A549 (cell line): ENCODE data around the gene ANKRD50. TPM values are rescaled to one million over a fixed set of nuclear protein-coding genes. Genes with fewer than 3 reads are reported as not detected.

Experiments used
- ATAC-seq, 2 experiments: fragments of 200-7000 bp in 1 of 2; fragments of >200 bp in 1 of 2; cut with Nextera tagmentation in 1 of 2; cut with Tn5 transposase in 1 of 2; 3 replicates each; pipeline versions ENCODE4 v1.8.0 to v1.9.1; 2018 to 2020; ENCODE audit warnings: mild to moderate bottlenecking in 1 of 2, moderate library complexity in 1 of 2
- CTCF ChIA-PET: fragments of 300-600 bp; sonication (Branson Sonifier 250); formaldehyde crosslinking; extraction: SDS; loops from one replicate; lab custom pipeline; 2021; ENCODE audit warnings: antibody characterized with exemption, inconsistent platforms; lab: Yijun Ruan, JAX
- POLR2A ChIA-PET: fragments of 350-600 bp; formaldehyde crosslinking; extraction: SDS; loops from one replicate; lab custom pipeline; 2021; ENCODE audit warnings: antibody characterized with exemption, inconsistent platforms; lab: Yijun Ruan, JAX
- DNase-seq, 2 experiments: peaks; one replicate each; pipeline versions ENCODE4 v3.0.0 to v3.0.0-alpha.2; 2011 to 2016; ENCODE audit warnings: low read depth in 1 of 2, low spot score in 1 of 2
- FAIRE-seq: peaks from 2 replicates; lab custom pipeline; 2011; peaks lifted over from hg19 to GRCh38; lab: Jason Lieb, UNC
- H3K27ac ChIP-seq, 2 experiments: fragments of >200 bp; sonication (Bioruptor Twin); formaldehyde crosslinking; 3 replicates each; pipeline ENCODE4 v1.5.1; 2016 to 2017
- H3K4me1 ChIP-seq: fragments of >200 bp; sonication (Bioruptor Twin); formaldehyde crosslinking; 3 replicates; pipeline ENCODE4 v1.6.1; 2016
- H3K4me2 ChIP-seq: fragments of >200 bp; sonication (Bioruptor Twin); formaldehyde crosslinking; 3 replicates; pipeline ENCODE4 v1.6.1; 2016
- H3K4me3 ChIP-seq: fragments of >200 bp; sonication (Bioruptor Twin); formaldehyde crosslinking; 3 replicates; pipeline ENCODE4 v1.5.1; 2016
- H3K9me3 ChIP-seq: fragments of >200 bp; sonication (Bioruptor Twin); formaldehyde crosslinking; 3 replicates; pipeline ENCODE4 v1.6.1; 2016
- BCL3 ChIP-seq: fragments of >200 bp; sonication (Bioruptor Twin); formaldehyde crosslinking; IDR thresholded peaks from 3 replicates; pipeline ENCODE4 v1.6.1; 2016
- CBX2 ChIP-seq: fragments of 200-600 bp; sonication (generic); IDR thresholded peaks from 2 replicates; pipeline ENCODE4 v1.6.1; 2016; ENCODE audit warnings: low read depth, mild to moderate bottlenecking, borderline replicate concordance
- CHD2 ChIP-seq: fragments of 150-350 bp; IDR thresholded peaks from 2 replicates; pipeline ENCODE4 v1.6.1; 2014; ENCODE audit warnings: low read length; ENCODE audit not compliant: partially characterized antibody
- CHD4 ChIP-seq: fragments of 200-600 bp; sonication (generic); IDR thresholded peaks from 2 replicates; pipeline ENCODE4 v1.6.1; 2016; ENCODE audit warnings: antibody characterized with exemption, mild to moderate bottlenecking, borderline replicate concordance
- E2F6 ChIP-seq: IDR thresholded peaks from 2 replicates; pipeline ENCODE4 v1.6.1; 2012; ENCODE audit warnings: low read depth, borderline replicate concordance
- ESRRA ChIP-seq: fragments of 150-350 bp; IDR thresholded peaks from 2 replicates; pipeline ENCODE4 v1.6.1; 2014; ENCODE audit warnings: mild to moderate bottlenecking, low read length, borderline replicate concordance
- FOXS1 ChIP-seq: fragments of 250-450 bp; sonication (Bioruptor Pico); IDR thresholded peaks from 2 replicates; pipeline ENCODE4 v1.5.0; 2020; ENCODE audit warnings: mild to moderate bottlenecking, moderate library complexity
- GATA3 ChIP-seq: IDR thresholded peaks from 2 replicates; pipeline ENCODE4 v1.6.1; 2012; ENCODE audit warnings: borderline replicate concordance
- HDAC2 ChIP-seq: fragments of 200-600 bp; sonication (generic); IDR thresholded peaks from 2 replicates; pipeline ENCODE4 v1.6.1; 2016
- HES2 ChIP-seq: fragments of >200 bp; sonication (Bioruptor Twin); formaldehyde crosslinking; IDR thresholded peaks from 2 replicates; pipeline ENCODE4 v1.6.1; 2016
- HOXA7 ChIP-seq: fragments of 250-450 bp; sonication (Bioruptor Pico); IDR thresholded peaks from 2 replicates; pipeline ENCODE4 v1.5.0; 2020; ENCODE audit warnings: mild to moderate bottlenecking, moderate library complexity
- JUN ChIP-seq, 2 experiments: fragments of >200 bp; sonication (Bioruptor Twin); formaldehyde crosslinking; IDR thresholded peaks; 2 replicates in 1 of 2; 3 replicates in 1 of 2; pipeline ENCODE4 v1.6.1; 2016 to 2017
- JUNB ChIP-seq: fragments of >200 bp; sonication (Bioruptor Twin); formaldehyde crosslinking; IDR thresholded peaks from 2 replicates; pipeline ENCODE4 v1.6.1; 2016
- KDM1A ChIP-seq: fragments of 200-600 bp; sonication (generic); IDR thresholded peaks from 2 replicates; pipeline ENCODE4 v1.6.1; 2016; ENCODE audit warnings: low read depth, mild to moderate bottlenecking
- MAFK ChIP-seq: fragments of 450-650 bp; IDR thresholded peaks from 2 replicates; pipeline ENCODE4 v1.6.1; 2014; ENCODE audit not compliant: partially characterized antibody
- MAZ ChIP-seq: fragments of 150-350 bp; IDR thresholded peaks from 2 replicates; pipeline ENCODE4 v1.6.1; 2014; ENCODE audit warnings: antibody characterized with exemption, low read depth, low read length, borderline replicate concordance
- MYC ChIP-seq: IDR thresholded peaks from 2 replicates; pipeline ENCODE4 v1.6.1; 2012; ENCODE audit warnings: mild to moderate bottlenecking, inconsistent platforms, low read length, improper control_type of control experiment, borderline replicate concordance
- NPAS2 ChIP-seq: fragments of 250-450 bp; sonication (Bioruptor Pico); IDR thresholded peaks from 2 replicates; pipeline ENCODE4 v1.8.0; 2022; ENCODE audit warnings: mild to moderate bottlenecking, moderate library complexity, borderline replicate concordance
- PHF8 ChIP-seq: fragments of 200-600 bp; sonication (generic); IDR thresholded peaks from 2 replicates; pipeline ENCODE4 v1.6.1; 2016; ENCODE audit warnings: low read depth, mild to moderate bottlenecking, antibody characterized with exemption, moderate library complexity, borderline replicate concordance
- RAD21 ChIP-seq, 2 experiments: fragments of >200 bp in 1 of 2; sonication (Bioruptor Twin) in 1 of 2; formaldehyde crosslinking in 1 of 2; IDR thresholded peaks in 1 of 2; conservative IDR thresholded peaks in 1 of 2; 2 replicates in 1 of 2; 3 replicates in 1 of 2; pipeline ENCODE4 v1.6.1; 2012 to 2018; ENCODE audit warnings: inconsistent platforms in 1 of 2
- RARB ChIP-seq: fragments of 250-450 bp; sonication (Bioruptor Pico); IDR thresholded peaks from 2 replicates; pipeline ENCODE4 v1.8.0; 2021; ENCODE audit warnings: mild to moderate bottlenecking, moderate library complexity
- RCOR1 ChIP-seq: fragments of 150-350 bp; IDR thresholded peaks from 2 replicates; pipeline ENCODE4 v1.6.1; 2014; ENCODE audit warnings: antibody characterized with exemption, low read length, low read depth
- RNF2 ChIP-seq: fragments of 200-600 bp; sonication (generic); IDR thresholded peaks from 2 replicates; pipeline ENCODE4 v1.6.1; 2016; ENCODE audit warnings: low read depth, mild to moderate bottlenecking, antibody characterized with exemption, moderate library complexity, borderline replicate concordance
- SMC3 ChIP-seq: fragments of >200 bp; sonication (Bioruptor Twin); formaldehyde crosslinking; IDR thresholded peaks from 3 replicates; pipeline ENCODE4 v1.6.1; 2018; ENCODE audit warnings: inconsistent platforms
- SREBF2 ChIP-seq: fragments of 450-650 bp; IDR thresholded peaks from 2 replicates; pipeline ENCODE4 v1.6.1; 2014; ENCODE audit warnings: mild to moderate bottlenecking, moderate library complexity
- TFCP2L1 ChIP-seq: fragments of 250-450 bp; sonication (Bioruptor Pico); IDR thresholded peaks from 2 replicates; pipeline ENCODE4 v1.5.0; 2021; ENCODE audit warnings: mild to moderate bottlenecking
- ZC3H11A ChIP-seq: fragments of 450-650 bp; IDR thresholded peaks from 2 replicates; pipeline ENCODE4 v1.6.1; 2014; ENCODE audit warnings: antibody characterized with exemption, mild to moderate bottlenecking
- ZFP36 ChIP-seq: fragments of 450-650 bp; IDR thresholded peaks from 2 replicates; pipeline ENCODE4 v1.6.1; 2014; ENCODE audit warnings: borderline replicate concordance; ENCODE audit not compliant: partially characterized antibody
- WGBS: methylation state at CpG from one replicate; pipeline ENCODE4 v1.1.6; 2017; ENCODE audit errors: missing lambda C conversion rate; 5-methylcytosine and 5-hydroxymethylcytosine counted together
- polyA plus RNA-seq, 4 experiments: library from polyadenylated mRNA; depleted of rRNA in 3 of 4; stranded (reverse); fragments of >200 nt; fragmentation: RNase III in 1 of 4; extraction: RNeasy Plus Mini Kit Qiagen cat#74134 plus additional on column Dnase treatment in 1 of 4; gene quantifications; 2 replicates in 3 of 4; 3 replicates in 1 of 4; pipeline ENCODE4 v1.2.3, GENCODE V29; 2011 to 2017

The ANKRD50 gene
- polyA plus RNA-seq, 2 of the 4 experiments (the other 2 are of a cell fraction) = 6.5 to 13.0 TPM

- TF ChIP-seq JUN (IDR thresholded peaks at IDR 0.05) = no peak
- no peak for TF ChIP-seq GATA3
- Histone ChIP-seq H3K4me2 (no peak overlapping the region), H3K4me3 (no peak overlapping the region), H3K4me1 (no peaks in the 10 kb centered on the region), H3K27ac (no peak overlapping the region), H3K9me3 (no peaks in the 10 kb centered on the region)
- WGBS = 74% methylated on average over 3 of the region's 3 CpGs
- ATAC-seq (no peak), FAIRE-seq (no peak), DNase-seq (no peak)
- ChIA-PET CTCF (no interaction called here), POLR2A (no interaction called here)
Measured at GRCh38 chr4:124684301-124684700, 28.2 kb downstream of the ANKRD50 start.

- no peak for ATAC-seq
- H3K27ac ChIP-seq = no peak overlapping the region
- POLR2A ChIA-PET = no interaction called here
- no peak overlapping the region for H3K4me3 ChIP-seq
- no peak overlapping the region for H3K4me2 ChIP-seq
- TF ChIP-seq CBX2 (no peak), ESRRA (no peak), ZC3H11A (no peak), HOXA7 (CRISPR knock-in tag) (no peak)
- 97% methylated on average over 2 of the region's 2 CpGs for WGBS
- DNase-seq = no peak
- no peak for FAIRE-seq
- CTCF ChIA-PET = no interaction called here
- H3K4me1 ChIP-seq = no peaks in the 10 kb centered on the region
- H3K9me3 ChIP-seq = no peaks in the 10 kb centered on the region
Measured at GRCh38 chr4:124682384-124682783, 30.1 kb downstream of the ANKRD50 start.

GRCh38 chr4:124666496-124666895 lies 46.0 kb downstream of the ANKRD50 start:
- Histone ChIP-seq H3K4me1 (no peaks in the 10 kb centered on the region), H3K27ac (no peak overlapping the region), H3K4me2 (no peak overlapping the region), H3K9me3 (no peaks in the 10 kb centered on the region), H3K4me3 (no peak overlapping the region)
- POLR2A ChIA-PET = no interaction called here
- FAIRE-seq (no peak), ATAC-seq (no peak), DNase-seq (no peak)
- CTCF ChIA-PET = no interaction called here
- 85% methylated on average over 2 of the region's 2 CpGs for WGBS
- no peak for TF ChIP-seq ZFP36
- TF ChIP-seq JUN (IDR thresholded peaks at IDR 0.05) = no peak
- no peak for TF ChIP-seq RCOR1
- TF ChIP-seq CHD4 = no peak
- no peak for TF ChIP-seq KDM1A
- no peak for TF ChIP-seq JUNB
- no peak for TF ChIP-seq RARB (CRISPR knock-in tag)
- TF ChIP-seq CHD2 = no peak
- TF ChIP-seq NPAS2 = no peak
- no peak for TF ChIP-seq HES2

- POLR2A ChIA-PET = no interaction called here
- ATAC-seq (no peak), FAIRE-seq (no peak), DNase-seq (no peak)
- Histone ChIP-seq H3K4me2 (no peak overlapping the region), H3K4me1 (no peaks in the 10 kb centered on the region), H3K9me3 (no peaks in the 10 kb centered on the region), H3K27ac (no peak overlapping the region), H3K4me3 (no peak overlapping the region)
- 83% methylated on average over 1 of the region's 1 CpG for WGBS
- TF ChIP-seq RNF2 = no peak
- no peak for TF ChIP-seq CHD2
- no peak for TF ChIP-seq MAFK
- no peak for TF ChIP-seq HDAC2
- TF ChIP-seq CBX2 = no peak
- TF ChIP-seq, all 56 proteins: peak for 0
- CTCF ChIA-PET = no interaction called here
Measured at GRCh38 chr4:124658795-124659194, 53.7 kb downstream of the ANKRD50 start.

- no peak overlapping the region for H3K27ac ChIP-seq
- ChIA-PET CTCF (no interaction called here), POLR2A (no interaction called here)
- H3K4me1 ChIP-seq = peaks cover 5% of the 10 kb centered on the region; the same call in 1 of the 3 replicates
- no peak for DNase-seq
- H3K4me3 ChIP-seq = no peak overlapping the region
- no peak overlapping the region for H3K4me2 ChIP-seq
- WGBS = 95% methylated on average over 10 of the region's 30 CpGs
- no peaks in the 10 kb centered on the region for H3K9me3 ChIP-seq
- no peak for ATAC-seq
- FAIRE-seq = no peak
- TF ChIP-seq NPAS2 = no peak
- no peak for TF ChIP-seq SREBF2
- TF ChIP-seq MAZ = no peak
- no peak for TF ChIP-seq MYC
- TF ChIP-seq BCL3 = no peak
- no peak for TF ChIP-seq FOXS1 (CRISPR knock-in tag)
- no peak for TF ChIP-seq SMC3
- TF ChIP-seq RNF2 = no peak
- TF ChIP-seq E2F6 = no peak
- no peak for TF ChIP-seq TFCP2L1 (CRISPR knock-in tag)
- TF ChIP-seq PHF8 = no peak
- no peak for TF ChIP-seq RAD21 (conservative IDR thresholded peaks at IDR 0.05 in 1 of 2, IDR thresholded peaks at IDR 0.05 in 1 of 2)
- no peak for TF ChIP-seq RARB (CRISPR knock-in tag)
- no peak for TF ChIP-seq ZFP36
- no peak for TF ChIP-seq CHD4
Measured at GRCh38 chr4:124650614-124651013, 61.9 kb downstream of the ANKRD50 start.
